Endothelial cell of umbilical vein (primary cell): ENCODE measurements around the gene CAMK2N1. TPM values are rescaled to one million over a fixed set of nuclear protein-coding genes. Genes with fewer than 3 reads are reported as not detected.

Experiments used
- BruUV-seq: library from RNA; stranded (reverse); fragments of 400-500 nt; replicated peaks from 2 replicates; lab custom pipeline; 2021; lab: Mats Ljungman, UMichigan
- CTCF ChIA-PET: fragments of 300-600, 350-600 bp; sonication (Branson Sonifier 250); formaldehyde crosslinking; loops from one replicate; lab custom pipeline; 2021; ENCODE audit warnings: antibody characterized with exemption, inconsistent platforms; lab: Charles Lee
- POLR2A ChIA-PET: fragments of 300-600, 350-600 bp; sonication (Branson Sonifier 250); formaldehyde crosslinking; loops from one replicate; lab custom pipeline; 2021; ENCODE audit warnings: antibody characterized with exemption, inconsistent platforms; lab: Charles Lee
- DNase-seq: peaks from one replicate; pipeline ENCODE4 v3.0.0-alpha.2; 2011; ENCODE audit warnings: low read depth, low spot score
- FAIRE-seq: peaks from 2 replicates; lab custom pipeline; 2011; peaks lifted over from hg19 to GRCh38; lab: Jason Lieb, UNC
- H2AFZ ChIP-seq: 2 replicates; pipeline ENCODE4 v1.6.0; 2012; ENCODE audit warnings: low read depth, low read length, control low read depth, inconsistent platforms
- H3K27ac ChIP-seq: 2 replicates; pipeline ENCODE4 v1.5.1; 2011; ENCODE audit warnings: low read depth, mild to moderate bottlenecking, control low read depth, low read length, moderate library complexity; ENCODE audit not compliant: insufficient read depth
- H3K27me3 ChIP-seq, 2 experiments: 2 replicates each; pipeline versions ENCODE4 v1.6.0 to v1.6.1; 2011; ENCODE audit warnings: low read length in 2 of 2, mixed read lengths in 1 of 2; ENCODE audit not compliant: control insufficient read depth in 2 of 2, insufficient read depth in 2 of 2
- H3K36me3 ChIP-seq, 2 experiments: 2 replicates in 1 of 2; 3 replicates in 1 of 2; pipeline ENCODE4 v1.5.1; 2011; ENCODE audit warnings: low read length in 2 of 2, mild to moderate bottlenecking in 1 of 2, moderate library complexity in 1 of 2; ENCODE audit not compliant: control insufficient read depth in 2 of 2, insufficient read depth in 2 of 2; ENCODE audit errors: extremely low read depth in 1 of 2
- H3K4me1 ChIP-seq: 3 replicates; pipeline ENCODE4 v1.5.1; 2011; ENCODE audit warnings: mild to moderate bottlenecking, low read length; ENCODE audit not compliant: control insufficient read depth, insufficient read depth; ENCODE audit errors: extremely low read depth
- H3K4me2 ChIP-seq: 2 replicates; pipeline ENCODE4 v1.6.1; 2011; ENCODE audit warnings: low read length, control low read depth, mixed read lengths; ENCODE audit not compliant: insufficient read depth
- H3K4me3 ChIP-seq, 3 experiments: fragments of 200-600 bp in 1 of 3; sonication (generic), shearing (Covaris generic) in 1 of 3; replicated peaks in 1 of 3; 2 replicates each; pipeline ENCODE4 v1.5.1; 2011 to 2016; ENCODE audit warnings: control low read depth in 3 of 3, low read length in 3 of 3, mild to moderate bottlenecking in 2 of 3, inconsistent platforms in 1 of 3, low read depth in 1 of 3, moderate library complexity in 1 of 3; ENCODE audit not compliant: insufficient read depth in 1 of 3
- H3K79me2 ChIP-seq: 2 replicates; pipeline ENCODE4 v1.6.0; 2012; ENCODE audit warnings: low read length, inconsistent platforms; ENCODE audit not compliant: control insufficient read depth, insufficient read depth
- H3K9ac ChIP-seq: replicated peaks from 2 replicates; pipeline ENCODE3; 2011; ENCODE audit warnings: low read length, control low read depth; ENCODE audit not compliant: insufficient read depth; ENCODE audit errors: extremely low read depth
- H3K9me1 ChIP-seq: replicated peaks from 3 replicates; pipeline ENCODE4 v1.6.0; 2011; ENCODE audit warnings: mild to moderate bottlenecking, low read length; ENCODE audit not compliant: control insufficient read depth, insufficient read depth; ENCODE audit errors: extremely low read depth
- H3K9me3 ChIP-seq: replicated peaks from 2 replicates; pipeline ENCODE4 v1.5.1; 2012; ENCODE audit warnings: low read length, inconsistent platforms; ENCODE audit not compliant: control insufficient read depth, insufficient read depth
- H4K20me1 ChIP-seq: replicated peaks from 2 replicates; pipeline ENCODE3; 2011; ENCODE audit warnings: mild to moderate bottlenecking, low read length; ENCODE audit not compliant: control insufficient read depth, insufficient read depth; ENCODE audit errors: extremely low read depth
- GATA2 ChIP-seq: IDR thresholded peaks from 2 replicates; pipeline ENCODE4 v1.7.0; 2011; ENCODE audit warnings: low read depth, mild to moderate bottlenecking, moderate library complexity, mixed read lengths, low read length; ENCODE audit not compliant: insufficient read length, insufficient read depth
- JUN ChIP-seq: IDR thresholded peaks from 2 replicates; pipeline ENCODE4 v1.6.1; 2011; ENCODE audit warnings: borderline replicate concordance, low read depth; ENCODE audit not compliant: insufficient read length, insufficient read depth
- MAX ChIP-seq: IDR thresholded peaks from 2 replicates; pipeline ENCODE4 v1.6.1; 2011; ENCODE audit not compliant: insufficient read depth, insufficient read length
- dilution Hi-C: fragments of 300-500 bp; cut with MboI; formaldehyde crosslinking; loops from one replicate; pipeline ENCODE4 v1.15.0; 2019; ENCODE audit warnings: low sequenced_read_pairs; ENCODE audit not compliant: extremely low pct_ligation_motif_present
- intact Hi-C: fragments of 100-400 bp; cut with micrococcal nuclease; formaldehyde crosslinking; loops from one replicate; pipeline ENCODE4 v1.10.0; 2022
- polyA plus RNA-seq, 4 experiments: library from polyadenylated mRNA; depleted of rRNA in 3 of 4; stranded (reverse) in 3 of 4; unstranded in 1 of 4; fragments of >200 nt; gene quantifications; 2 replicates each; pipeline versions ENCODE4 v1.2.1 to v1.2.3, GENCODE V29; 2011 to 2012; ENCODE audit warnings: missing spikeins in 1 of 4
- total RNA-seq: library from RNA; stranded (reverse); gene quantifications from 2 replicates; pipeline ENCODE4 v1.2.3, GENCODE V29; 2021

CAMK2N1 gene
- total and polyA plus RNA-seq, 2 donors (not counting 3 experiments of a cell fraction or from before 2014, with no cell fraction given), result 3.3 to 18.3 TPM

- TF ChIP-seq GATA2 (no peak), MAX (no peak)
- FAIRE-seq (no peak), DNase-seq (no peak)
- Histone ChIP-seq H4K20me1 (no peaks in the 10 kb centered on the region), H3K27me3 (no peaks in the 10 kb centered on the region), H3K4me2 (no peak overlapping the region), H3K36me3 (peaks cover 0 to 26% of the 10 kb centered on the region in 2 experiments), H3K4me3 (no peak overlapping the region), H3K27ac (no peak overlapping the region), H3K4me1 (peaks cover 20% of the 10 kb centered on the region), H2AFZ (no peak overlapping the region), H3K9ac (no peak overlapping the region), H3K9me1 (no peaks in the 10 kb centered on the region), H3K9me3 (no peaks in the 10 kb centered on the region), H3K79me2 (peaks cover 2% of the 10 kb centered on the region)
- dilution Hi-C loops, result no loop called here
- ChIA-PET POLR2A (no interaction called here), CTCF (no interaction called here)
- intact Hi-C loops, result loop anchor here (10.0 kb wide), 1 partner anchor 614 kb away; the partner anchor contains the start of gene OTUD3
- no TSS peak for BruUV-seq
Observed at GRCh38 chr1:20499105-20499504, 13.1 kb upstream of the CAMK2N1 start.

DNA sequence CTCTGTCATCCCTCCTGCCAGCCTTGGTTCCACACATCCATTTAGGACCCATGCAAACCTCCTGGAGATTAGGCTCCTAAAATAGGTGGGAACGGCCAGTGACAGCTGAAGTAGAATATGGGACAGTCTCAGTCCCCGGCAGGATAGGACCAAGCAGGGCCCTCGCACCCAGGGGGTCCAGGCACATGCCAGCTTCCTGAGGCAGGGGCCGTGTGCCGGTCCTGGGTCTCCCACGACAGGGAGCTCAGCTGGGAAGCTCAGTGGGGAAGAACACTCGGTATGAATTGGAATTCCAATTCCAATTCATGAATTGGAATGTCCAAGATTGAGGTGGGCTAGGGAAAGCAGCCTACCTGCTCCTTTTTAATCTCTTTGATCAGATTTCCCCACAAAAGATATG lies 12.1 kb upstream of the CAMK2N1 start:
- H3K4me1 ChIP-seq, result peaks cover 23% of the 10 kb centered on the region
- no peaks in the 10 kb centered on the region for H4K20me1 ChIP-seq
- no peaks in the 10 kb centered on the region for H3K9me3 ChIP-seq
- no peak overlapping the region for H3K4me2 ChIP-seq
- intact Hi-C loops, result loop anchor here (10.0 kb wide), 1 partner anchor 613 kb away; the partner anchor contains the start of gene OTUD3
- TF ChIP-seq GATA2 (no peak), JUN (no peak)
- dilution Hi-C loops, result no loop called here
- ChIA-PET CTCF (no interaction called here), POLR2A (no interaction called here)
- no peak overlapping the region for H3K27ac ChIP-seq
- no peak overlapping the region for H2AFZ ChIP-seq
- peaks cover 0 to 26% of the 10 kb centered on the region in 2 experiments for H3K36me3 ChIP-seq
- H3K79me2 ChIP-seq, result no peaks in the 10 kb centered on the region
- no peaks in the 10 kb centered on the region for H3K9me1 ChIP-seq
- BruUV-seq, result no TSS peak
- no peaks in the 10 kb centered on the region for H3K27me3 ChIP-seq
- FAIRE-seq (no peak), DNase-seq (no peak)
- H3K9ac ChIP-seq, result no peak overlapping the region
- no peak overlapping the region for H3K4me3 ChIP-seq
